ENCODE data around the gene ACTG1.

ACTG1 gene

GRCh38 chr17:81514739-81515529 is 2.3 kb upstream of the ACTG1 start:
- ATAC-seq = peak; percentile 56
- TF ChIP-seq ESRRG (CRISPR knock-in tag; IDR thresholded peaks at IDR 0.05) = no peak
- no peak for TF ChIP-seq BACH2 (CRISPR knock-in tag; IDR thresholded peaks at IDR 0.05; ENCODE audit: borderline replicate concordance)
- TF ChIP-seq, protein P1, sequence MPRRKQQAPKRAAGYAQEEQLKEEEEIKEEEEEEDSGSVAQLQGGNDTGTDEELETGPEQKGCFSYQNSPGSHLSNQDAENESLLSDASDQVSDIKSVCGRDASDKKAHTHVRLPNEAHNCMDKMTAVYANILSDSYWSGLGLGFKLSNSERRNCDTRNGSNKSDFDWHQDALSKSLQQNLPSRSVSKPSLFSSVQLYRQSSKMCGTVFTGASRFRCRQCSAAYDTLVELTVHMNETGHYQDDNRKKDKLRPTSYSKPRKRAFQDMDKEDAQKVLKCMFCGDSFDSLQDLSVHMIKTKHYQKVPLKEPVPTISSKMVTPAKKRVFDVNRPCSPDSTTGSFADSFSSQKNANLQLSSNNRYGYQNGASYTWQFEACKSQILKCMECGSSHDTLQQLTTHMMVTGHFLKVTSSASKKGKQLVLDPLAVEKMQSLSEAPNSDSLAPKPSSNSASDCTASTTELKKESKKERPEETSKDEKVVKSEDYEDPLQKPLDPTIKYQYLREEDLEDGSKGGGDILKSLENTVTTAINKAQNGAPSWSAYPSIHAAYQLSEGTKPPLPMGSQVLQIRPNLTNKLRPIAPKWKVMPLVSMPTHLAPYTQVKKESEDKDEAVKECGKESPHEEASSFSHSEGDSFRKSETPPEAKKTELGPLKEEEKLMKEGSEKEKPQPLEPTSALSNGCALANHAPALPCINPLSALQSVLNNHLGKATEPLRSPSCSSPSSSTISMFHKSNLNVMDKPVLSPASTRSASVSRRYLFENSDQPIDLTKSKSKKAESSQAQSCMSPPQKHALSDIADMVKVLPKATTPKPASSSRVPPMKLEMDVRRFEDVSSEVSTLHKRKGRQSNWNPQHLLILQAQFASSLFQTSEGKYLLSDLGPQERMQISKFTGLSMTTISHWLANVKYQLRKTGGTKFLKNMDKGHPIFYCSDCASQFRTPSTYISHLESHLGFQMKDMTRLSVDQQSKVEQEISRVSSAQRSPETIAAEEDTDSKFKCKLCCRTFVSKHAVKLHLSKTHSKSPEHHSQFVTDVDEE (CRISPR knock-in tag; IDR thresholded peaks at IDR 0.05) = no peak
- TF ChIP-seq ZC3H10 (CRISPR knock-in tag; IDR thresholded peaks at IDR 0.05) = no peak
- no peak for TF ChIP-seq ZFP30 (CRISPR knock-in tag; IDR thresholded peaks at IDR 0.05)
- no peak for TF ChIP-seq GLIS3 (CRISPR knock-in tag; IDR thresholded peaks at IDR 0.05)
- TF ChIP-seq ZNF565 (CRISPR knock-in tag; conservative IDR thresholded peaks at IDR 0.05; ENCODE audit: low read depth) = no peak
- TF ChIP-seq SNAI2 (CRISPR knock-in tag; IDR thresholded peaks at IDR 0.05) = no peak
- no peak for TF ChIP-seq OSR1 (CRISPR knock-in tag; IDR thresholded peaks at IDR 0.05)
- no peak for TF ChIP-seq PPARA (CRISPR knock-in tag; IDR thresholded peaks at IDR 0.05; ENCODE audit: borderline replicate concordance)

GRCh38 chr17:81514489-81514738 is 1.8 kb upstream of the ACTG1 start:
- TF ChIP-seq, protein P1 (CRISPR knock-in tag; IDR thresholded peaks at IDR 0.05) = no peak
- TF ChIP-seq ARNTL (CRISPR knock-in tag; IDR thresholded peaks at IDR 0.05; ENCODE audit: borderline replicate concordance, low read depth) (no peak), ZC3H10 (CRISPR knock-in tag; IDR thresholded peaks at IDR 0.05) (no peak), ZNF565 (CRISPR knock-in tag; conservative IDR thresholded peaks at IDR 0.05; ENCODE audit: low read depth) (no peak), RARB (CRISPR knock-in tag; IDR thresholded peaks at IDR 0.05) (no peak), TCF4 (CRISPR knock-in tag; IDR thresholded peaks at IDR 0.05; ENCODE audit: borderline replicate concordance) (no peak), ZFP3 (CRISPR knock-in tag; IDR thresholded peaks at IDR 0.05) (no peak)
- ATAC-seq = no peak

DNA sequence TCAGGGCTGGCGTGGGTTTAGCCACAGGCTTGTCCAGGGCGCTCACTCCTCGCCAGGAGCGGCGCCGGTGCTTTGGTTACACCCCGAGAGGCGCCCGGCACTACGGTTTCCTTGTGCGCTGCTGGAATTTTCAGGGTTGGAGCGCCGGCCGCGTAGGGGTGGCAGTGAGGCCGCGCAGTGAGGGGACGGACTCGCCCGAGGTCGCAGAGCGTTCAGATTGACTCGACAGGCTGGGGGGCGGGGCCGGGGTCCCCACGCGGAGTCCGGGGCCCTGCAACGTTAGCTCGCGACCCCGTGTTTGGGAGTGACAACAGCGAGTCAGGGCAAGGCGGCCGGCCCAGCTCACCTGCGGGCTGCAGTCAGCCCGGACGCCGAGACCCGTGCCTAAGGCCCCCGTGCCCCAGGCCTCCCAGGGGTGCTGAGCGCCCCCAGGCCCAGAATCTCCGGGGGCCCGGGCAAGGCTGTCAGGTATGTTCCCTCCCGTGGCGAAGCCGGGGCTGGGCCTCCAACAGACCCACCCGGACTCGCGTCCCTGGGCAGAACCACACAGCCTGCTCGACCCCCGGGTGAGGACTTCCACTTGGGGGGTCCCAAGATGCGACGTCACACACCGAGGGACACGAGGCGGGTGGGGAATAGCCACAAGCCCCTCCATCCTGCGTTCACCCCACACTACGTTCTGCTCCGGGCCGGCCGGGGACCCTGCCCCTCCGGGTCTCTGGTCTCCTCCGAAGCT is 1.3 kb upstream of the ACTG1 start:
- TF ChIP-seq CSDC2 (CRISPR knock-in tag; IDR thresholded peaks at IDR 0.05) (no peak), ARNTL (CRISPR knock-in tag; IDR thresholded peaks at IDR 0.05; ENCODE audit: borderline replicate concordance, low read depth) (no peak), ZNF70 (CRISPR knock-in tag; IDR thresholded peaks at IDR 0.05) (no peak), TOX (CRISPR knock-in tag; IDR thresholded peaks at IDR 0.05; ENCODE audit: borderline replicate concordance) (no peak), ZNF565 (CRISPR knock-in tag; conservative IDR thresholded peaks at IDR 0.05; ENCODE audit: low read depth) (no peak)
- TF ChIP-seq, protein P2, sequence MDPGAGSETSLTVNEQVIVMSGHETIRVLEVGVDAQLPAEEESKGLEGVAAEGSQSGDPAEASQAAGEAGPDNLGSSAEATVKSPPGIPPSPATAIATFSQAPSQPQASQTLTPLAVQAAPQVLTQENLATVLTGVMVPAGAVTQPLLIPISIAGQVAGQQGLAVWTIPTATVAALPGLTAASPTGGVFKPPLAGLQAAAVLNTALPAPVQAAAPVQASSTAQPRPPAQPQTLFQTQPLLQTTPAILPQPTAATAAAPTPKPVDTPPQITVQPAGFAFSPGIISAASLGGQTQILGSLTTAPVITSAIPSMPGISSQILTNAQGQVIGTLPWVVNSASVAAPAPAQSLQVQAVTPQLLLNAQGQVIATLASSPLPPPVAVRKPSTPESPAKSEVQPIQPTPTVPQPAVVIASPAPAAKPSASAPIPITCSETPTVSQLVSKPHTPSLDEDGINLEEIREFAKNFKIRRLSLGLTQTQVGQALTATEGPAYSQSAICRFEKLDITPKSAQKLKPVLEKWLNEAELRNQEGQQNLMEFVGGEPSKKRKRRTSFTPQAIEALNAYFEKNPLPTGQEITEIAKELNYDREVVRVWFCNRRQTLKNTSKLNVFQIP (CRISPR knock-in tag; IDR thresholded peaks at IDR 0.05; ENCODE audit: borderline replicate concordance, low read depth) = no peak
- TF ChIP-seq, protein P3, sequence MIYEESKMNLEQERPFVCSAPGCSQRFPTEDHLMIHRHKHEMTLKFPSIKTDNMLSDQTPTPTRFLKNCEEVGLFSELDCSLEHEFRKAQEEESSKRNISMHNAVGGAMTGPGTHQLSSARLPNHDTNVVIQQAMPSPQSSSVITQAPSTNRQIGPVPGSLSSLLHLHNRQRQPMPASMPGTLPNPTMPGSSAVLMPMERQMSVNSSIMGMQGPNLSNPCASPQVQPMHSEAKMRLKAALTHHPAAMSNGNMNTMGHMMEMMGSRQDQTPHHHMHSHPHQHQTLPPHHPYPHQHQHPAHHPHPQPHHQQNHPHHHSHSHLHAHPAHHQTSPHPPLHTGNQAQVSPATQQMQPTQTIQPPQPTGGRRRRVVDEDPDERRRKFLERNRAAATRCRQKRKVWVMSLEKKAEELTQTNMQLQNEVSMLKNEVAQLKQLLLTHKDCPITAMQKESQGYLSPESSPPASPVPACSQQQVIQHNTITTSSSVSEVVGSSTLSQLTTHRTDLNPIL (CRISPR knock-in tag; IDR thresholded peaks at IDR 0.05; ENCODE audit: low read depth) = no peak
- ATAC-seq = no peak
